GM21423 (cell line): ENCODE results near the gene CSKMT.
"Not testable (repeated sequence)": the region's sequence is repeated elsewhere in the genome, so short reads cannot be mapped to it uniquely, and the experiment has no call there.

Experiments used
- ATAC-seq: cut with Tn5 transposase; IDR thresholded peaks from one replicate; pipeline ENCODE4 v1.9.1; 2021; ENCODE audit warnings: mild to moderate bottlenecking, moderate library complexity; ENCODE audit not compliant: unreplicated experiment

CSKMT gene

GRCh38 chr11:62654297-62654696 is 10.8 kb upstream of the CSKMT start:
- no peak for ATAC-seq

DNA sequence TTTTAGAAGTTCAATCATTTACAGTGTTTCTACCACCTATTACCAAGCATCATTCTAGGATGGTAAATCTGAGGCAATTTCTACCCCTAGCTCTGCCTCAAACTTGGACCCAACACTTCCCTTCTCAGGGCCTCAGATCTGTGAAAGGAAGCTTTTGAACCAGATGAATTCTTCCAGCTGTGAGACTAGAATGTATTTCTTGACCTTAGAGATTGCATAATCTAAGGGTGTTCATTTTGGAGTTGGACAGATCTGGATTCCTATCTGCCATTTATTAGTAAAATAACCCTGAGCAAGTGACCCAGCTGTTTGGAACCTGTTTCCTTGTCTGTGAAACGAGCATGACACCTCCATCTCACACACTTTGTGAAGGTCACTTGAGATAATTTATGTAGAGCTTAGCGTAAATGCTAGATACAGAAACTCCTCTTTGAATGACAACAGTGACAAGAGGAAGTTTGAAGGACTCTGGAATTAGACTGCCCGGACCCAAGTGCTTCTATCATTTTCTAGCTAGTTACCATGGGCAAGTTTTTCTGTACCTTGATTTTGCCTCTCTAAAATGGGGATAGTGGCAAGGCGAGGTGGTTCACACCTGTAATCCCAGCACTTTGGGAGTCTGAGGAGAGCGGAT is 8.2 kb upstream of the CSKMT start:
- no peak for ATAC-seq

DNA sequence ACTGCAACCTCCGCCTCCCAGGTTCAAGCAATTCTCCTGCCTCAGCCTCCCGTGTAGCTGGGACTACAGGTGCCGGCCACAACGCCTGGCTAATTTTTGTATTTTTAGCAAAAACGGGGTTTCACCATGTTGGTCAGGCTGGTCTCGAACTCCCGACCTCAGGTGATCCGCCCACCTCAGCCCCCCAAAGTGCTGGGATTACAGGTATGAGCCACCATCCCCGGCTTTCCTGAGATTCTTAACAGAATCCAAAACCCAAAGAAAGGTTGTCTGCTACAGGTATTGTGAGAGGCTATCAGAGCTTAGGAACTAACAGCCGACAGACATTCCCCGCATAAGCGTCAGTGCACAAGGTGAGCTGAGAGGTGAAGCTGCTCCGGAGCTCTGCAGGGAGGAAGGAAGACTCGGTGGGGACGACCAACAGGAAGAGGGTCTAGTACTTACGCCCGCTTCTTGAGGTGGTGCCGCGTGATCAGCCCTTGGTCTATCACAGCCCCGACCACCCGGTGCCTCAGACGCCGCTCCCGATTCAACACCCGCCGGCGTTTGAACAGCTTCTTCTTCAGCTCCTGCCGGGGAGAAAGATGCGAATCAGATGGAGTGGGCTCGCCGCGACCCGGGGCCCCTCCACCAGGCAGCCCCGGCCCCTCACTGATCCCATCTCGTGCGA is 572 bp upstream of the CSKMT start:
- ATAC-seq, result peak; percentile 21

GRCh38 chr11:62665599-62666258 is 617 bp downstream of the CSKMT start:
- peak; percentile 18 for ATAC-seq

DNA sequence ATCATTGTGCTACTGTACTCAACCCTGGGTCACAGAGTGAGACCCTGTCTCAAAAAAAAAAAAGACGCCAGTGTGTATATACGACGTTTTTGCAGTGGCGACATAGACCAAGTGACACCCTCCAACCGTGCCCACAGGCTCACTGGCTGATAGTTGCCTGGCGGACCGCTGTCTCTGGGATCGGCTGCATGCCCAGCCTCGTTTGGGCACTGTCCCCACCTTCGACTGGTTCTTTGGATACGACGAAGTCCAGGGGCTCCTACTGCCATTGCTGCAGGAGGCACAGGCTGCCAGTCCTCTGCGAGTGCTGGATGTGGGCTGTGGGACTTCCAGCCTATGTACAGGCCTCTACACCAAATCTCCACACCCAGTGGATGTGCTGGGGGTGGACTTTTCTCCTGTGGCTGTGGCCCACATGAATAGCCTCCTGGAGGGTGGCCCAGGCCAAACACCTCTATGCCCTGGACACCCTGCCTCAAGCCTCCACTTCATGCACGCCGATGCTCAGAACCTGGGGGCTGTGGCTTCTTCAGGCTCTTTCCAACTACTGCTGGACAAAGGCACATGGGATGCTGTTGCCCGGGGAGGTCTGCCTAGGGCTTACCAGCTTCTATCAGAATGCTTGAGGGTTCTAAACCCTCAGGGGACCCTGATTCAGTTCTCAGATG is 1.3 kb downstream of the CSKMT start:
- no peak for ATAC-seq

GRCh38 chr11:62667460-62667859 is 2.3 kb downstream of the CSKMT start:
- ATAC-seq, result no peak

DNA sequence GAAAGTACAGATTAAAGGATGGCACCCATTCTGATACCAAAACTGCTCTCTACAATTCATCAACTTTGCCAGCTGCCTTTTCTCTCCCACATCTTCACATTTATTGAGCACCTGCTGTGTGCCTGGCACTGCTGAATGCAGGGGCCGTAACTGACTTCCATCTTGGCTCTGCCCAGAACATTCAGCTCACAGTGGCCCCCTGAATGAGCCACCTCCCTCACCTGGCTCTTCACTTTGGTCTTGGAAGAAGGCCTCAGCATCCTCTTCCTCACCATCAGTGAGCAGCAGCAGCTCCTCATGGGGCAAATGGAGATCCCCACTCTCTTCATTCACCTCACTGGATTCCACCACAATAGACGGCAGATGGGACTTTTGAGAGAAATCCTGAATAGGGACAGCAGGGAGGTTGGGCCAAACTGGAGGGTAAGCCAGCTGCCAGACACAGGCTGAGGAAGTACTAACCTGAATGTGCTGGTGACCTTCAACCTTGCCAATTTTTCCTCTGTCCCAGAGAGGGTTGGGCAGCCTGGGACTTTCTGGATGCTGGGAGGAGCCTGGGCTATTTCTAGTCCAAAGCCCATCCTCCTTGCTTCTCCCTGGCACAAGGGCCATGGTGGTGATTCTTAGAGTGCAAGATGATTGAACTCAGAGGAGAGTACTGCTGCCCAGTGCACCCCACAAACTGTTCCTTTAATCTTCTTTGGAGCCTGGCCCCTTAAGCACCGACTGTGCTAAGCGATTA is 4.5 kb downstream of the CSKMT start:
- ATAC-seq, result no peak

DNA sequence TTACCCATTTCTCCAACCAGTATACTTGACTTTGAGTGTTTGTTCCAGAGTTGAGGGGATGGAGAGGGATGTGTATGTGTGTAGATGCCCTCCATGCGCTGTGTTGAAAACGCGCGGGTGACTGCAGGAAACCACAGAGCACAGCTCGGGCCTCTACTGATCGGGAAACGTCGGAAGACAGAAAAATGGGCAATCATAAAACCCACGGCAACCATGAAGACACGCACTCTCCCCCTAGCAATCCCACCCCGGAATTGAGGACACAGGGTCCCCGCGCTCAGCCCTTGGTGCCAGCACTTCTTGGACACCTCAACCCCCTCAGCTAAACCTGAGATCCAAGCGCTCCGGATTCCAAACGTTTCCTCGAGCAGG is 6.1 kb downstream of the CSKMT start:
- no peak for ATAC-seq

DNA sequence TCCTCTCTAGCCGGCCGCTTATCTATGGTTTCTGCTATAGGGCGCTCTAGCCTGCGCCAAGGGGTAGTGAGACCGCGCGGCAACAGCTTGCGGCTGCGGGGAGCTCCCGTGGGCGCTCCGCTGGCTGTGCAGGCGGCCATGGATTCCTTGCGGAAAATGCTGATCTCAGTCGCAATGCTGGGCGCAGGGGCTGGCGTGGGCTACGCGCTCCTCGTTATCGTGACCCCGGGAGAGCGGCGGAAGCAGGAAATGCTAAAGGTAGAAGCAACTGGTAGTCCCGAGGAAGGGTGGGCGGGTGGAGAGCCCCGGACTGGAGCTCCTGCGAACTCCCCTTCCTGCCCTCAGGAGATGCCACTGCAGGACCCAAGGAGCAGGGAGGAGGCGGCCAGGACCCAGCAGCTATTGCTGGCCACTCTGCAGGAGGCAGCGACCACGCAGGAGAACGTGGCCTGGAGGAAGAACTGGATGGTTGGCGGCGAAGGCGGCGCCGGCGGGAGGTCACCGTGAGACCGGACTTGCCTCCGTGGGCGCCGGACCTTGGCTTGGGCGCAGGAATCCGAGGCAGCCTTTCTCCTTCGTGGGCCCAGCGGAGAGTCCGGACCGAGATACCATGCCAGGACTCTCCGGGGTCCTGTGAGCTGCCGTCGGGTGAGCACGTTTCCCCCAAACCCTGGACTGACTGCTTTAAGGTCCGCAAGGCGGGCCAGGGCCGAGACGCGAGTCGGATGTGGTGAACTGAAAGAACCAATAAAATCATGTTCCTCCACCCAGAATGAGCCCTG is 6.7 kb downstream of the CSKMT start, which contains the start of the genes LBHD1 and UQCC3:
Gene LBHD1 (minus strand): TSS at position 660 of the 782 bp plus-strand sequence. CDS start 2,236 bp downstream, outside the sequence.
Gene UQCC3 (plus strand): TSS at position 66 of the 782 bp plus-strand sequence. CDS start 73 bp downstream, at position 139.
- peak; percentile 60 for ATAC-seq

DNA sequence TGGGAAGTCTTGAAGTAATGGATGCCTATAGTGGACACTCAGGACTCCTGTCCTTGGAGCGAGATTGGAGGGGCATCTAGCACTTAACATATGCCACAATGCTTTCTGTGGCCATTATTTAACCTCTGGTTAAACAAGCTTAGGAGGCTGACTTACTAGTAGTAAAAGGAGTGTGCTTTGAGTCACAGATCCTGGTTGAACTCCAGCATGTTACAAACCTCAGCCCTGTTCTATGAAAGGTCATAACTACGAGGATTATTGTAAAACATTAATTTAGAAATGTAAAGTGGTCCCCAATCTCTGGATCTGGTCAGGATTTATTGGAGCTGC is 8.0 kb downstream of the CSKMT start:
- no peak for ATAC-seq

DNA sequence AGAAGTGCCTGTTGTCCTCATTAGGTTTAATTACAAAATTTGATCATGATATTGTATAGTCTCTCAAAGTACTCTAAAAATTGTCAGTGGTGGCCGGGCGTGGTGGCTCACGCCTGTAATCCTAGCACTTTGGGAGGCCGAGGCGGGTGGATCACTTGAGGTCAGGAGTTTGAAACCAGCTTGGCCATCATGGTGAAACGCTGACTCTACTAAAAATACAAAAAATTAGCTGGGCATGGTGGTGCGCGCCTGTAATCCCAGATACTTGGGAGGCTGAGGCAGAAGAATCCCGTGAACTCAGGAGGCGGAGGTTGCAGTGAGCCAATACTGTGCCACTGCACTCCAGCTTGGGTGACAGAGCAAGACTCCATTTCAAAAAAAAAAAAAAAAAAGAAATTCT is 10.3 kb downstream of the CSKMT start:
- not testable (repeated sequence) for ATAC-seq

- no peak for ATAC-seq
Measured at GRCh38 chr11:62676698-62677097, 11.6 kb downstream of the CSKMT start.

DNA sequence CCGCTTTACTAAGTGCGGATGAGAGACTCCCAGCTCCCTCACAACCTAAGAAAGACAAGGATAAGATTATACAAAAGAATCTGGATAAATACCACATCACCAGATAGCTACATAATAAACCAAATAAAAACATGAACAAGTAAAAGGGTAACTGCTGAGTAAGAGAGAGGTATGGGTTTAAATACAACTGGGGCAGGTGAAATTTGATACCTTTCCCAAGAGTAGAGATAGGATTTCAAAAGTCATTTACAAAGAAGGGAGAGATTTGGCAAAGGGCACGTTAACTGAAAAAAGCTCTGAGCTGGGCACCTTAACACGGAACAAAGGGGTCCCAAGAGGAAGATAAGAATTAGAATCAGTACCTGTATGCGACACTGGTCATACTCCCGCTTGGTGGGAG is 12.0 kb downstream of the CSKMT start:
- ATAC-seq, result no peak

GRCh38 chr11:62677714-62678113 is 12.6 kb downstream of the CSKMT start:
- ATAC-seq, result no peak

- ATAC-seq, result peak; percentile 10
Measured at GRCh38 chr11:62678433-62678769, 13.3 kb downstream of the CSKMT start.

DNA sequence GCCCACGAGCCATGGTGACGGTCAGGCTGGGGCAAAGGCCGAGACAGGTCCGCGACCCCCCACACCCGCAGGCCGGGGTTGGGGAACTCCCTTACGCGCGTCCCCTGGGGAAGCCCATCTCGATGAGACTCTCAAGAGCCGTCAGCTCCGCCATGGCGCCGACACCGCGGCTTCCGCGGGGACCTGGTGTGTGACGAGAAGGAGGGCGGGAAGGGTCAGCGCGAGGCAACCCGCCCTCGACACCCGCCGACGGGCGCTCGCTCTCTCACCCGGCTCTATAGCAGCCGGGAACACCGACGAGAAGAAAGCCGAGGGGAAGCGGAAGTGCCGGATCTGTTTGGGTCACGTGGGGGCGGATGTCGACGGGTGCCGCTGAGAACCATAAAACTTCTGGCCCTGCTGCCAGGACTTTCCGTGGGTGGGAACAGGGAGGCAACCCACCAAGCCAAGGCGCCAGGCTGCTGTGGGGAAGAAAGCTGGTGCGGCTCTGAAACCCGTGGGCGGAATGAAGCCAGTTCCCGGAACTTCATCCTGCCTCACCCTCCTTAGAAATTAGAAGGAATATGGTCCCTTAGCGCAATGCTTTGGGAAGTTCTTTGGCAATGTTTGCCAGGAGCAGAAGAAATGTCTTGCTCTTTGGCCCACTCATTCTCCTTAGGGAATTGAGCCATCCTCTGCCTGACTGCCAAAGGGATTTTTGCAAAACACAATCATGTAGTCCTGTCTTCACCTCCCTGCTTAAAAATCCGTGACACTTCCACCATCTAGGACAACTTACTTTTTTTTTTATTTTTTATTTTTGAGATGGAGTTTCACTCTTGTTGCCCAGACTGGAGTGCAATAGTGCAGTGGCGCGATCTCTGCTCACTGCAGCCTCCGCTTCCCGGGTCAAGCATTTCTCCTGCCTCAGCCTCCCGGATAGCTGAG is 13.9 kb downstream of the CSKMT start, which contains the start of gene UBXN1:
Gene UBXN1 (minus strand): TSS at position 304 of the 927 bp plus-strand sequence. CDS start 150 bp downstream, at position 154.
- ATAC-seq, result peak; percentile 76

DNA sequence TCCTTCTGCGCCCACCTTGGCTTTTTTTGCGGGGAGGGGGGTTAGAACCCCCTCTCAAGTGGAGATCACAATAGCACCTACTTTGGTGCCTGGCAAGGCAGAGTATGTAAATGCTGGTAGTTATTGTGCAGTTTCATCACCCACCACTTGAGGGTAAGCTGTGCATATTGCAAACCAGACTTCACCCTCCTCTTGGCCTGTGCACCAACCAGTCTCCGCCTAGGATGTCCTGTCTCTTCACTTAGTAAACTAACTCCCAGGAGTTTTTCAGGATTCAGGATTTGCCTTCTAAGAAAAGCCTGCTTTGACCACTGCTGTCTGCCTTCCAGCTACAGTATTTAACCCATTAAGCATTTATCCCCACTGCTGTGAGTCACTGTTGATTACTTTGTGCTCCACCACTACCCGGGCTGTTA is 15.7 kb downstream of the CSKMT start:
- ATAC-seq, result no peak

DNA sequence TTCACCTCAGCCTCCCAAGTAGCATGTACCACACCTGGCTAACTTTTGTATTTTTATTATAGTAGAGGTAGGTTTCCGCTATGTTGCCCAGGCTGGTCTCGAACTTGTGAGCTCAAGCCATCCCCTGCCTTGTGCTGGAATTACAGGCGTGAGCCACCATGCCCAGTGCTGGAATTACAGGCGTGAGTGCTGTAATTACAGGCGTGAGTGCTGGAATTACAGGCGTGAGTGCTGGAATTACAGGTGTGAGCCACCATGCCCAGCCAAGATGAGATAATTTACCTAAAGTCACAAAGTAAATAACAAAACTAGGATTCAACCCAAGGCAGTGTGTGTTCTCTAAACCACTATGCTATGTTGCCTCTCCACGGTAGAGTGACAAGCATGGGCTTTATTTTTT is 17.4 kb downstream of the CSKMT start:
- no peak for ATAC-seq
